Measurements from ENCODE around the gene CRYBA4. TPM values are rescaled to one million over a fixed set of nuclear protein-coding genes. Genes with fewer than 3 reads are reported as not detected.

CRYBA4 gene
- total RNA-seq: not detected

DNA sequence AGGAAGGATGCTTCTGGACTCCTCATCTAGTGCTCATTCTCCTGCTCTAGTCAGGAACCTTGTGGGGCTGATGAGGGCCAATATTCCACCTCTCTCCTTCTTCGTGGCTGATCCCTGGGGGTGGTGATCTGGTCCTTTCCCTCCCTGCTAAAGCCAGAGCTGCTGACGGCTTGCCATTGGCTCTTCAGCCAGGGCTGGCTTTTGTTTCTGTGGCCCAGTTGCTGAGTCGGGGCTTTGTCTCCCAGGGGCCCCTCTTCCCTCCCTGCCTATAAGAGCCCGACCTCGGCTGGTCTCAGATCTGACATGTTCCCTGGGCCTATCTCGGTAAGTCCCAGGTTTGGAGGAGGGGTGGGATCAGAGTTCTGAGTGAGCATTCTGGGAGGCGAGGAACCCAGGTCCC lies at the start of gene CRYBA4:
Gene CRYBA4 (plus strand): TSS at position 301 of the 400 bp plus-strand sequence. CDS start 634 bp downstream, outside the sequence.

DNA sequence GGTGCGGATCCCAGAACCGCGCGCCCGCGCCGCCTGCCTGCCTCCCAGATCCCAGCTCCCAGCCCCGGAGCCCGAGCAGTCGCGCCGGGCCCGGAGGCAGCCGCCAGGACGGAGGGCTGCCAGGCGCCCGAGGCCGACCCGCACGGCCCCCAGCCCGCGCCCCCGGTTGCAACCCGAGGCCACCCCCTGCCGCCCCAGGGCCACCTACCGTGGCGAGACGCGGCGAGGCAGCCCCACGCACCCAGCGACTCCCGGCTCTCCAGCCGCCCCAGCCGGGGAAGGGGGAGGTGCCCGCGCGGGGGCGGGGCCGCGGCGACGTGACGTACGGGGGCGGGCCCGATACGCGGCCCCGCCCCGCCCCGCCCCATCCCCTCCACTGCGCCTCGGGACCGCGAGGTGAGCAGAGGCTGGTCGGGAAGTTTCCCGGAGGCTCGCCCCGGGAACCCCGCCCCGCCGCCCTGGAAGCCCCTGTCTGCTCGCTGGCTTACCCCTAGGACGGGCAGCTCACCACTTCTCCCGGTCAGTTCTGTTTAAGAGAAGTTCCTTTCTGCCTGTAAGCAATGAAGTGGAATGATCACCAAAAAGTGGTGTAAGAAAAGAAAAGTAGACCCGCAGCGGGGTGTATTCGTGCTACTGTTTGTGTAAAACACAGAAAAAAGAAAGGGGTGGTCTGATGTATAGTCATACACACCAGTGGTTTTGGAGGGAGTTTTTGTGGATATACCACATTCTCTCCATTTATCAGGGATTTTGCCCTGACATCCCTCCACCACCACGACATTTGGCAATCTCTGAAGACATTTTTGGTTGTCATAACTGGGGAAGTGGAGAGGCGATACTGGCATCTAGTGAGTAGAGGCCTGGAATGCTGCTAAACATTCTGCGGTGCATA lies 31.7 kb upstream of the CRYBA4 start, which contains the start of gene TPST2:
Gene TPST2 (minus strand): TSS at position 288 of the 892 bp plus-strand sequence. CDS start 48,502 bp downstream, outside the sequence.

DNA sequence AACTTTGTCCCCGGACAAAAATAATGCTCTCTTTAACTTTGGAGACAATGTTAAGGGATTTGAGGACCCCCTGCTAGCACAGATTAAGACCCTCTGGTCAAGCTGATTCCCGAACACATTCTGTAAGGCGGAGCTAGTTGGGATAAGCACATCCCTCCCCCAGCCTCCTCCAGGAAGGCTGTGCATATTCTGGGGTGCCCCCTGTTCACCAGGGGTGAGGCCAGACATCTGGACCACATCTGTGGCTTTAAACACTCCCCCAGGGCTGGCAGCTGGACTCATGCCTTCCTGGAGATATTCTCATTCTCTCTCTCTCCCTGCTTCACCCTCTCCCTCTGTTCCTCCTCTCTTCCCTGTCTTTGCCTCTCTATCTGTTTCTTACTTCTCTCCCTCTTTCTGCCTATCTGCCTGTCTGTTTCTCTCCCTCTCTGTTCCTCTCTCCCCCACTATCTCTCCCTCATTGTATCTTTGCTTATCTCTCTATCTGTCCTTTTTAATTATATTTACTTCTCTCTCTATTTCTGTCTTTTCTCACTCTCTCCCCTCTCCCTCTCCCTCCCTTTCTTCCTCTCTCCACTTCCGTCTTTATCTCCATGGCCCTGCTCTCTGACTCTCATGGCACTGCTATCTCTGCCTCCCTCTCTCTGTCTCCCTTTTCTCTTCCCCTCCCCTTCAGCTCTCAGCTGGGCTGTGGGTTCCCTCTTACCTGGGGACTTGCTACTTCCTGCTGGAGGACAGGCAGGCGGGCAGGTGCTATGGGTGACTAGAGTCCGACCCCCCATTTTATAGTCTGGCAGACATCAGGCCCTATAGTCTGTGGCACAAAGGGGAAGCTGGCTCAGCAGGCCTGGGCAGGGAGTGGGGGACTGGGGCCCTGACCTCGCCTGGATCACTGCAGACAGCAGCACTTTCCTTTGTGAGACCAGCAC lies 4.2 kb upstream of the CRYBA4 start, which contains the start of gene CRYBB1:
Gene CRYBB1 (minus strand): TSS at position 757 of the 929 bp plus-strand sequence. CDS start 1,708 bp downstream, outside the sequence.

DNA sequence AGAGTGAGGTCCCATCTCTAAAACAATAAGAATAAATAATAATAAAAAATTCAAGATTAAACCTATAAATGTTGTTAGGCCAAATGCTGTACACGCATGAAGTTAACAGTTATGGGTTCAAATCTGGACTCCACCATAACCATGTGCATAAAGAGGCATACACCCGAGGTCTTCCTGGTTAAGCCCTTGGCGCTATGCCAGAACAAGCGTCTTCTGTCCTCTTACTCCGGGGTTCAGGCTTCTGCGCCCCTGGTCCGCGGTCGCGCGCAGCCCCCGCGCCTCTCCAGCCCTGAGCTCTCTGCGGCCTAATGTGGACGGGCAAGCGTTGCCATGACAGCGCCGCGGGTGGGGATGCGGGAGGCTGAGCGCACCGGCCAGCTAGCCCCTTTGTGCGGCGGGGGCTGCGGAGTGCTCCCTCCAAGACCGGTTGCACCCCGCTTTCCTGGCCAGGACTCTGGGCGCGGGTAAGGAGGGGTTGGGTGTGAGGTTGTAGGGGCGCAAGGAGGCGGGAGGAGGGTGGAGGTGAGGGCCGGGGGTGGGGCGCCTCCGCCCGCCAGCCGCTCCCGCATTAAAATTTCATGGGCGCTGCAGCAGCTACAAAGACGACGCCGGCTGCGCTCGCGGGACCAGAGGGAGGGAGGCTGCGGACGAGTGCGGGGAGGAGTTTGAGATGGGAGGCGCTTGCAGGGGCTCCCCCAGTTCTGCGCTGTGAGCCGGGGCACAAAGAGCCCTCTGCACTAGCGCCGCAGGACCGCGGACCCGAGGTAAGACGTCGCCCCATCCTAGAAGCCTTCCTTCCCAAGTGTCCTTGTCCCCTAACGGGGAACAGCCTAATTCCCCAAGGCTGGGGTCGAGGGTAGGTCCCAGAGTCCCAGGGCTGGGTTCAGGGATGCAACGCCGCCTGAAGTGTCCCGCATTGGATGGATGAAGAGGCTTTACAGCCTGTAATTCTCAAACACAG lies 35.4 kb downstream of the CRYBA4 start, which contains the start of gene MIAT:
Gene MIAT (plus strand): TSS at position 698 of the 961 bp plus-strand sequence.

Small RNAs within 50 kb of the gene (small RNA-seq; reads per million reads assigned to genes)
- 0 reads per million in 2 donors for gene RF01874

Other genes with a start within 250 kb of the CRYBA4 start
- 1 to 10 TPM; 1.0 to 2.3 TPM for gene ASPHD2, start 192.7 kb upstream of the CRYBA4 start, total RNA-seq
- gene HPS4, start 138.2 kb upstream of the CRYBA4 start, total RNA-seq: 100 to 1,000 TPM; 196 to 234 TPM
- 10 to 100 TPM; 36.5 to 39.6 TPM for gene SRRD, start 138.1 kb upstream of the CRYBA4 start, total RNA-seq
- 10 to 100 TPM; 31.3 to 37.0 TPM for gene TFIP11, start 109.5 kb upstream of the CRYBA4 start, total RNA-seq
- gene TPST2, start 31.8 kb upstream of the CRYBA4 start, total RNA-seq: 10 to 100 TPM; 18.6 to 33.0 TPM
- not detected for gene CRYBB1, start 3.9 kb upstream of the CRYBA4 start, total RNA-seq
- under 1 TPM; 0.33 to 0.34 TPM for gene MIAT, start 35.6 kb downstream of the CRYBA4 start, total RNA-seq